CMK (cell line): ENCODE data around the gene KRTAP5-3.
"Not testable (repeated sequence)": the region's sequence is repeated elsewhere in the genome, so short reads cannot be mapped to it uniquely, and the experiment has no call there.

Source experiments
- DNase-seq: peaks from one replicate; pipeline ENCODE4 v3.0.0-alpha.2; 2010; ENCODE audit warnings: low read depth

KRTAP5-3 gene

DNA sequence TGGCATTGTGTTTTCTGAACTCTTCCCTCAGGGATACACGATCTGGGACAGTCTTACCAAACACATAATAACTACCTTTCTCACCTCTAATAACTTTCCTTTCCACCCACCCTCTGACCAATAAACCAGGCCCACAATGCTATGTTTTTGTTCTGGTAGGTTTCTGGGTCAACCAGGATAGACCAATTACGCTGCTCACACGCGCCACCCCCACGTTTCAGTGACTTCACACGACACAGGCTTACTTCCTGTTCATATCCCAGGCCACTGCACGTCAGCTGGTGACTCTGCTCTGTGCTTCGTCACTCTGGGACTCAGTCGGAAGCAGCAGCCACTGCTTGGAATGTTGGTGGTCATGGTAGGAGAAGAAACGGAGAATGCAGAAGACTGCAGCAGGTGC, 11.2 kb upstream of the KRTAP5-3 start:
- DNase-seq = no peak

DNA sequence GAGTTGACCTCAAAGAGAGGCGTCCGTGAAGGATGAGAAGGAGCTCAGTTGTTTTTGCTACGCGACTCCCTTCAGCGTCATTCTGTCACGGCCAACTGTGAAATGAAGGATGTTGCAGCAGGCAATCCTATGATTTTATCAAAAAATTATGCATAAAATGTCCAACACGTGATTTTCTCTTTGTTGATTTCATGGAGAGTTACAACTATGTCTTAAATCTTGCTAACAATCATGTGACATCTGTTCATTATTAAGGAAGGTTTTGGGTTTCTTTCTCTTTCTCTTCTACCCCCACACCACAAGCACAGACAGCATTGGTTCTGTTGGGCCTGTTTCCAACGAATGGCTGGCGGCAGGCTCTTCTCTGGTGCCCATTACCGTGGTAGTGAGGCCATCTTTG, 10.0 kb upstream of the KRTAP5-3 start:
- DNase-seq = no peak

DNA sequence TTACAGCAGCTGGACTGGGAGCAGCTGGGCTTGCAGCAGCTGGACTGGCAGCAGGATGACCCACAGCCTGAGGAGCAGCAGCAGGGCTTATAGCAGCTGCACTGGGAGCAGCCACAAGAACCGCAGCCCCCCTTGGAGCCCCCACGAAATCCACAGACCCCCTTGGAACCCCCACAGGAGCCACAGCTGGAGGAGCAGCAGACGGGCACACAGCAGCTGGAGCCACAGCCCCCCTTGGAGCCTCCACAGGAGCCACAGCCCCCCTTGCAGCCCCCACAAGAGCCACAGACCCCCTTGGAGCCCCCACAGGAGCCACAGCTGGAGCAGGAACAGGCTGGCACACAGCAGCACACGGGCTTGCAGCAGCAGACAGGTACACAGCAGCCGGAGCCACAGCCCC, 362 bp downstream of the KRTAP5-3 start:
- not testable (repeated sequence) for DNase-seq

DNA sequence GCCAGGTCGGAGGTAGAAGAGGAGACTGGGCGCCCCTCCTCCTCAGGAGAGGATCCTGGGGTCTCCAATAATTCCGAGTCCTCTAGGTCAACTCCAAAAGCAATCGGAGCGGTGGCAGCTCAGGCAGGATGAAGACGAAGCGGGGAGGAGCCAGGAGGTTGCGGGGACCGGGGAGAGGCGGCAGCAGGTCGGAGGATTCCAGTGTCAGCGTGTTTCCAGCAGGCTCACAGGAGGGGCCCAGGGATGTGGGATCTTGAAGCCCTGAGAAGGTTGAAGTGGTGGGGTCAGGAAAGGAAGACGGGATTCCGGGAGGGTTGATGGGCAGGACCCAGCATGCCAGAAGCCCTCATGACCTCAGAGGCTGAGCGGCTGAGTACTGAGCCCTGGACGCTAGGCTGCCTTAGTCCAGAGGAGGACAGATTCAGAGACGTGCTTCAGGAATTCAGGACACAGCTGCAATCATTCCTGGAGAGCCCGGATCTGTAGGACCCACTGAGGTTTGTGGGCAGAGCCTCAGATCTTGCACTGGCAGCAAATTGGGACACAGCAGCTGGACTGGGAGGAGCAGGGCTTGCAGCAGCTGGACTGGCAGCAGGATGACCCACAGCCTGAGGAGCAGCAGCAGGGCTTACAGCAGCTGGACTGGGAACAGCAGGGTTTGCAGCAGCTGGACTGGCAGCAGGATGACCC, 962 bp downstream of the KRTAP5-3 start:
- DNase-seq = not testable (repeated sequence)

DNA sequence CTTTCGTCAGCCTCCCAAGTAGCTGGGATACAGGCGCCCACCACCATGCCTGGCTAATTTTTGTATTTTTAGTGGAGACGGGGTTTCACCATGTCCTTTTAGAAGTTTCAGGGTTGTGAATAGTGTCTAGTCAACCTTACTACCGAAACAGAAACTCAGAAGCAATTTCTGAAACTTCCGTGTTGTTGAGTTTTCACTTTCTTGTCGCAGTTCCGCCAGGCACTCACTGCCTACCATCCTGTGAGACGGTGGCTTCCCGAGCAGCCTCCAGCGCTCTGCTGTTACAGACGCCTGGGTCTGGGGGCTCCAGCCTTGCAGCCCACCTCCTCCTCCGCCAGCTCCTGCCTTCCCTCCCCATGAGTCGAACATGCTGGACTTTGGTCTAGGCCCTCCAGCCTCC, 2.3 kb downstream of the KRTAP5-3 start:
- DNase-seq = not testable (repeated sequence)

DNA sequence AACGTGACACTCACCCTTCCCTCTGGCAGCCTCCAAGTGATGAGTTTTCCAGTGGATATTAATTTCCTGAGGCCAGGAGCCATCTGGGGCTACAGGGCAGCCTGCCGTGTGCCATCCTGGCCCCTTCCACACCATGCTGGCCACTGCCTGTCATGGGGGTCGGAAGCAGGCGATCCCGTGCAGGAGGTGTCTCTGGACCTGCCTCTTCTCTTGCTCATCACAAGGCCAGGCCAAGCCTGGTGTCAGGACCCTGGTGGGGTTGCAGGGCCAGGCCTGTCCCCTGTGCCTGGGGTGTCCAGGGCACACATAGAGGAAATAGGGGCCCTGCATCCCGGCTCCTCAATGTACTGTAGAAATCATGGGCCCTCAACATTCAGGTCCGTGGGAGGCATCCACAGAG, 3.6 kb downstream of the KRTAP5-3 start:
- DNase-seq = no peak

DNA sequence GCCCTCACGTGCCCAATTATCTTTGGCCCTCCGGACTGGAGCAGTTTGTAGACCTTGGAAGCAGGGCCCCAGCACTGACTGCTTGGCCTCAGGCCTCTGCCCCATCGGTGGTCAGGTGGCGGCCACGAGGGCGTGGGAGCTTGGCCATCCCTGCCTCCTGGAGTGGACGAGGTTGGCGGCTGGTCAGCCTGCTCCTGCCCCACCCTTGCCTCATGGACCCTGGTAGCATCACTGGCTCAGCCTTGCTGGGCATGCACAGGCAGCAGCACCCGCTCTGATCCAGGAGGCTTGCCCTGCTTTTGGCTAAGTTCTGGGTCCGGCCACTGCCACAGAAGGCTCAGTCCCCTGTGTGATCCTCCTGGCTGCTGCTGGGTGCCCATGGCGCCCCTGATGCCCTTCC, 4.1 kb downstream of the KRTAP5-3 start:
- DNase-seq = no peak

DNA sequence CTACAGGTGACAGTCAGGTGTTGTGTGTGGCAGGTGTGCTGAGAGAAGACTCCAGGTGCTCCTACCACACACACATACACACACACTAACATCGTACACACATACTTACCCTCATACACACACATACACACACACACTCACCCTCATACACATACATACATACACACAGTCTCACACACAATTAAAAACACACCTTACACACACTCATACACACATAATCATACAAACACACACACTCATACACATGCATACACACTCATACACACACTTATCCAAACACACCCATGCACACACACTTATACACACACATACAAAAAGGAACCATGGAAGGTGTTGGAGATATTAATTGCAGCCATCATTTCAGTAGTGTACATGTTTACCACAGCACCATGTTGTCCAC, 4.6 kb downstream of the KRTAP5-3 start:
- DNase-seq = no peak

DNA sequence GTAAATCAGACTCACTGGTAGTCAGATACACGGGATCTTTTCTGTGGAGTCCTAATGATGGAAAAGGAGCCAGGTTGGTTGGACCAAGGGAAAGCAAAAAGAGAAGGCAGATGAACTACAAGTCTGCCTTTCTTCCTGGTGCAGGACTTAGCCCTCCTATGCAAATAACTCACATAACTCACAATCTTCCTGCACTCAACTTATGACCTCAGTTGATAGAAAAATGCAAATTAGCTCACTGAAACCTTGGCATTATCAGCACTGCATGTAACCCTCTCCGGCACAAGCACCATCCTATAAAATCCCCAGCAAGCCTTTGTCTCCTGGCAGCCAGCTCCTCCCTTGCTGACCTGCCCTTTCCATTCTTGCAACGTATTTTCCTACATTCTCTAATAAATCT, 6.6 kb downstream of the KRTAP5-3 start:
- DNase-seq = not testable (repeated sequence)

DNA sequence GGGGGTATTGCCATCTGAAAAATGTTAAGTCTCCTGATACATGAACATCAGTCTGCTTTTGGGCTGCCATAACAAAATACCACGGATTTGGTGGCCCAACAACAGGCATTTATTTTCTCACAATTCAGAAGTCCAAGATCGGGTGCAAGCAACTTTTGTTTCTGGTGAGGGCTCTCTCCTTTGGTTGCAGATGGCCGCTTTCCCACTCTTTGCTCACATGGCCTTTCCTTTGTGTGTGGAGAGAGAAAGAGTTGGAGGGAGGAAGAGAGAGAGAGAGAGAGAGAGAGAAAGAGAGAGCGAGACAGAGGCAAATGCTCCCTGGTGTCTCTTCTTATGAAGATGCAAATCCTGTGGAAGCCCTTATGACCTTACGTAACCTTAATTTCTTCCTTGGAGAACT, 7.6 kb downstream of the KRTAP5-3 start:
- DNase-seq = no peak

DNA sequence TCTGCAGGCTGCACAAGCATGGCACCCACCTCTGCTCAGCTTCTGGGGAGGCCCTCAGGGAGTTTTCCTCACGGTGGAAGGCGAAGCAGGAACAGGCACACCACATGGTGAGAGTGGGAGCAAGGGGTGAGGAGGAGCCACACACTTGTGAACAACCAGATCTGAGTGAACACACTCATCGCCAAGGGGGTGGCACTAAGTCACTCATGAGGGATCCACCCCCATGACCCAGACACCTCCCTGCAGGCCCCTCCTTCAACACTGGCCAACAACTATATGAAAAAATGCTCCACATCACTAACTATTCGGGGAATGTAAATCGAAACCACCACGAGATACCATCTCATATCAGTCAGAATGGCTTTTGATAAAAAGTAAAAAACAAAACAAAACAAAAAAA, 9.4 kb downstream of the KRTAP5-3 start:
- DNase-seq = no peak

DNA sequence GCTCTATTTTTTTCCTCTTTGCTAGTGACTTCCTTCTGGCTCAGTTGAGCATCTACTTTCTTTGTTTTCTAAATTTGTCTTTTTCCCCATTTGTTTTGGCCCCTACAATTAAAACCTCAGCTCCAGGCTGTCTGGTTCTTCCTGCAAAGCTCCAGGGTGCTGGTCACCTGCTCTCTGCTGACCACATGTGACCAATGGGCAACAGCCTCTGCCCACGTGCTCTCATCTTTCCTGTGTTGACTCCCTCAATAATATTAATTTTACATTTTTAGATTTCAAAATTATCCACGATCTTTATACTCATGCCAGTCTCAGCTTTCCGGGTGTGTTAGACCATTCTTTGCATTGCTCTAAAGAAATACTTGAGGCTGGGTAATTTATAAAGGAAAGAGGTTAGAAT, 9.9 kb downstream of the KRTAP5-3 start:
- not testable (repeated sequence) for DNase-seq

DNA sequence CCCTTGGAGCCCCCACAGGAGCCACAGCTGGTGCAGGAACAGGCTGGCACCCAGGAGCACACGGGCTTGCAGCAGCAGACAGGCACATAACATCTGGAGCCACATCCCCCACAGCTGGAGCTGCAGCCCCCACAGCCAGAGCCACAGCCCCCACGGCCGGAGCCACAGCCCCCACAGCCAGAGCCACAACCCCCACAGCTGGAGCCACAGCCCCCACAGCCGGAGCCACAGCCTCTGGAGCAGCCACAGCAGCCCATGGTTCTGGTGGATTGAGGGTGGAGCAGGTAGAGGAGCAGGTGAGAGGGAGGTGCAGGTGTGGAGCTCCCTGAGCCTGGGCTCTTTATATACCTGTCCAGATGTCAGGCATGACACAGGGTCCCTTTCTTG, 10.3 kb downstream of the KRTAP5-3 start, which contains the start of gene KRTAP5-2:
TSS of gene KRTAP5-2 (minus strand) at position 301 of the 387 bp plus-strand sequence. CDS start at position 257, 44 bp downstream.
- no peak for DNase-seq

DNA sequence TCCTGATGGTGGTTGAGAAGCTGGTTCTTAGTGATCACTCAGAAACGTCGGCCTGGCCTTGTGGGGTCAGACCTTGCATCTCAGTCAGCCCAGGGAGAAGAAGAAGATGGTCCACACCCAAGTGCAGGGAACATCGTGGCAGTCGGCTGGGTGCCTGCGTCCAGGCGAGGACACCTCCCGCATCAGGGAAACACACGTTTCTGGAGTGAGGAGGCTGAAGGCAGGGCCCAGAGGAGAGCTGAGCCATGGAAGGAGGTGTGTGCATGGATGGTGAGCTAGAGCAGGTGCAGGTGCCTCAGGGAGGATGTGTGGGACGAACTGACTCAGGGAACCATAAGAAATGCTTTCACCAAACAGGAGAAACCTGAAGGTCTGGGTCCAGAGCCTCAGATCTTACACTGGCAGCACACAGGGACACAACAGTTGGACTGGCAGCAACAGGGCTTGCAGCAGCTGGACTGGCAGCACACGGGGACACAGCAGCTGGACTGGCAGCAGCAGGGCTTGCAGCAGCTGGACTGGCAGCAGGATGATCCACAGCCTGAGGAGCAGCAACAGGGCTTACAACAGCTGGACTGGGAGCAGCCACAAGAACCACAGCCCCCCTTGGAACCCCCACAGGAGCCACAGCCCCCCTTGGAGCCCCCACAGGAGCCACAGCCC, 10.8 kb downstream of the KRTAP5-3 start:
- DNase-seq = no peak

DNA sequence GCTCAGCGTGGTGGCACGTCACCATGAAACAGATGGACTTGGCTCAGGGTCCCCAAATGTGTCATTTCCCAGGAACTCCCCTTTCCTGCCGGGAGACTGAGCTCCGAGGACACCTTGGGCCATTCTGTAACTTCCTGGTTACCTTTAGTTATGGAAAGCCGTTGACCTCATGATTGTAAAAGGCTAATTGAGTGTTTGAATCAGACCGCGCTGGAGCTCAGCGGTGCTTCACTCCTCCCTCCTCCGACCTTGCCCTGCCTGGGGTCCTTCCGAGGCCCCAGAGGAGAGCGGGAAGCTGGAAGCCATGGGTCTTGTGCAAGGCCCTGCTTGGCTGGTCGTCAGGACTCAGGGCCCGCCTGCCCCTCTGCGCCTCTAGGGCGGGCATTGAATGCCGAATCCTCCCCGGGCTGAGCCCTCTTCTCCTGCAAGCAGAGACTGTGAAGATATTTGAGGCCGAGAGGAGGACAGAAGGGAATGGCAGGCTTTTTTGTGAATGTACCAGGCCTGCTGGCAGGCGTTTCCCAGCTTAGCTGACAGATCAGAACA, 11.6 kb downstream of the KRTAP5-3 start:
- not testable (repeated sequence) for DNase-seq

DNA sequence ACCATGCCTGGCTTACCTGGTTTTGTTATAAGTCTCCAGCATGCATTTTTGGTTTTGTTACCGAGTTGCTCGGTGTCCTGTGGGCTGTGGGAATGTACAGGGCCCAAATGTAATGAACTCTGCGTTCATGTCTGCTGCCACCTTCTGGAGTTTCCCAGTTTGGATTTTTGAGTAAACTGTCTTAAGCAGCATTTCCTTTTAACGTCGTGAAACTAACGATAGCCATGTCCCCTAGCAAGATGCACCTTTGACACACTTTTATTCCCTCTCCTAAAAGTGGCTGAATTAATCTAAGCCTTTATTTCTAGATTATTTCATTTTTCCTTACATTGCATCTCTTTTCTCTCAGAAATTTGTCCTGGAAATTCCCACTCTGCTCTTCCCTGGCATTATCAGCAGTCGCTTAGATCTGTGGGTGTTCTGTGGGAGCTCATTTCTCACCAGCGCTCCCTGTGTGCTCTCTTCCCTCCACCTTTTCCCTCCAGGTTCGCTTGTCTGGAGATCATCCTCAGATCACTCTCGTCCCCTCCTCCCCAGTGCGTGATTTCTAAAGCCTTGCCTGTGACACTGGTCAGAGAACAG, 12.2 kb downstream of the KRTAP5-3 start:
- not testable (repeated sequence) for DNase-seq

DNA sequence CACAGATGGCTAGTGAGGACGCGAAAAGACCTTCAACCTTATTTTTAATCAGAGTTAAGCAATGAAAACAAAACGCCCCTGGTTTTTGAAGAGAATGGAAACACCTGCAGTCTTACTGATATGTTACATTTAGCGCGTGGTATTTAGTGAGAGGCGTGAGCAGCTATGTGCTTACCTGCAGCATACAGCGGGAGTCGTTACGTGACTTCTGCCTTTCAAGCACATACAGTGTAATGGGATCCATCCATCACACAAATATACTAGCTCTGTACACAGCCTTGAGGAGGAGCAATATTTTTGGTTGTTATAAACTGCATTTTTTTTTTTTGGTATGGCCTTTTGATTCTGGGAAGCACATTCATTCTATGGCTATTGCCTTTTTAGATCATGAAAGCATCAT, 15.6 kb downstream of the KRTAP5-3 start:
- no peak for DNase-seq

DNA sequence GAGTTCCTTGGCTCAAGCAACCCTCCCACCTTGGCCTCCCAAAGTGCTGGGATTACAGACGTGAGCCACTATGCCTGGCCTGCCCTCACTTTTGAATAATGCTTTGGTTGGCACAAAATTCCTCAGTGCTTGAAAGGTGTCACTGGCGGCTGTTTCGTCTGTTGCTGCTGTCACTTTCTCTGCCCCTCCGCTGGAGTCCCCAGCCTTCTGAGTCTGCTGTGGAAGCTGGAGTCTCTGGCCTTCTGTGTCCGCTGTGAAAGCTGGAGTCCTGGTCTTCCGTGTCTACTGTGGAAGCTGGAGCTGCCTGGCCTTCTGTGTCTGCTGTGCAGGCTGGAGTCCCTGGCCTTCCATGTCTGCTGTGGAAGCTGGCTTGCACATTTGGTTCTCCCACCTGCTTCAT, 18.3 kb downstream of the KRTAP5-3 start:
- no peak for DNase-seq

DNA sequence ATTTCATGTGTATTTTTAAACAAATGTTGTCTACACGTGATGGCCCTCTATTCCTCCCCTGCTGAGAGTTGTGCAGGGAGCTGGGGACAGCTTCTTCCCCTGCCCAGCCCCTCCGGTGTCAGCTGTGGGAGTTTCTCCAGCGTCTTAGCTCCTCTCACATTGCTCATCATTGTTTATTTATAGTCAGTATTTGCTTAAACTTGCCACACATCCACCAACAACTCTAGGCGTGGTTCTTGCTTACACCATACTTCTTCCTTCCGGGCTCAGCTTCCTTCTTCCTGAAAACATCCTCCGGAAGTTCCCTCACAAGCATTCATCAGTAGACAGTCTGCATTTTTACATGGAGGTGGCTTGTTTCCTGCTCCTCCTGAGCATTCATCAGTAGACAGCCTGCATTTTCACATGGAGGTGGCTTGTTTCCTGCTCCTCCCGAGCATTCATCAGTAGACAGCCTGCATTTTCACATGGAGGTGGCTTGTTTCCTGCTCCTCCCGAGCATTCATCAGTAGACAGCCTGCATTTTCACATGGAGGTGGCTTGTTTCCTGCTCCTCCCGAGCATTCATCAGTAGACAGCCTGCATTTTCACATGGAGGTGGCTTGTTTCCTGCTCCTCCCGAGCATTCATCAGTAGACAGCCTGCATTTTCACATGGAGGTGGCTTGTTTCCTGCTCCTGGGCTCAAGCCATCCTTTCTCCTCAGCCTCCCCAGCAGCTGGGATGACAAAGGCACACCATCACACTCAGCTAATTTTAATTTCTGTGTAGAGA, 18.9 kb downstream of the KRTAP5-3 start:
- not testable (repeated sequence) for DNase-seq

DNA sequence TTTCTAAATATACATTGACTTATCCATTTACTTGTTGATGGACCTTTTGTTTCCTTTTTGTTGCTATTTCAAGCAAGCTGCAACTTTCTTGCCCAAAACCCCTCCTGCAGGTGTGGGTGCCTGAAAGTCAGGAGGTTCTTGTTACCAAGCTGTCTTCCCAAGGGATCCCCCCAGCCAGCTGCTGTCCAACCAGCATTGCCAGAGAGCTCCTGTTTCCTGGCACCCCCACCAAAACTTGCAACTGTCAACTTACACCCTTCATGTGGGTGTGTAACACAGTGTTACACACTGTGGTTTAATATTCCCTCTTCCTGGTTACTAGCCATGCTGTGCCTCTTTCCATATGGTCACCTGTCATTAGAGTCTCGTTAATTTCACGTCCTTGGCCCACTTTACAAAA, 21.6 kb downstream of the KRTAP5-3 start:
- no peak for DNase-seq

DNA sequence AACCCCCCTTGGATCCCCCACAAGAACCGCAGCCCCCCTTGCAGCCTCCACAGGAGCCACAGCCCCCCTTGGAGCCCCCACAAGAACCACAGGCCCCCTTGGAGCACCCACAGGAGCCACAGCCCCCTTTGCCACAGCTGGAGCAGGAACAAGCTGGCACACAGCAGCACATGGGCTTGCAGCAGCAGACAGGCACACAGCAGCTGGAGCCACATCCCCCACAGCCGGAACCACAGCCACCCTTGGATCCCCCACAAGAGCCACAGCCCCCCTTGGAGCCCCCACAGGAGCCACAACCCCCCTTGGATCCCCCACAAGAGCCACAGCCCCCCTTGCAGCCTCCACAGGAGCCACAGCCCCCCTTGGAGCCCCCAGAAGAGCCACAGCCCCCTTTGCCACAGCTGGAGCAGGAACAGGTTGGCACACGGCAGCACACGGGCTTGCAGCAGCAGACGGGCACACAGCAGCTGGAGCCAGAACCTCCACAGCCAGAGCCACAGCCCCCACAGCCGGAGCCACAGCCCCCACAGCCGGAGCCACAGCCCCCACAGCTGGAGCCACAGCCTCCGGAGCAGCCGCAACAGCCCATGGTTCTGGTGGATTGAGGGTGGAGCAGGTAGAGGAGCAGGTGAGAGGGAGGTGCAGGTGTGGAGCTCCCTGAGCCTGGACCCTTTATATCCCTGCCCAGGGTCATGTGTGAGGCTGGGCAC, 23.4 kb downstream of the KRTAP5-3 start, which contains the start of gene KRTAP5-1:
TSS of gene KRTAP5-1 (minus strand) at position 623 of the 710 bp plus-strand sequence. CDS start at position 589, 34 bp downstream.
- DNase-seq = not testable (repeated sequence)
